ENCODE measurements around the gene CASKIN2.

The CASKIN2 gene

GRCh38 chr17:75468779-75469373, 46.5 kb downstream of the CASKIN2 start:
- no peak overlapping the region for H3K4me2 ChIP-seq (ENCODE audit: low read length)
- no peaks in the 10 kb centered on the region for H4K20me1 ChIP-seq (ENCODE audit: insufficient read depth, low read length)
- no peaks in the 10 kb centered on the region for H3K27me3 ChIP-seq (ENCODE audit: low read depth, low read length)
- H3K9me3 ChIP-seq (ENCODE audit: insufficient read depth, low read length): no peaks in the 10 kb centered on the region
- H3K79me2 ChIP-seq (ENCODE audit: low read length): no peaks in the 10 kb centered on the region
- no peaks in the 10 kb centered on the region for H3K4me1 ChIP-seq (ENCODE audit: low read length)
- no peak overlapping the region for H2AFZ ChIP-seq (ENCODE audit: low read depth, low read length)
- H3K9ac ChIP-seq (ENCODE audit: low read length): no peak overlapping the region
- TF ChIP-seq EZH2phosphoT487 (IDR thresholded peaks at IDR 0.05; ENCODE audit: low read depth) (no peak), CTCF (IDR thresholded peaks at IDR 0.05; ENCODE audit: low read depth, low read length) (no peak)
- no peak overlapping the region for H3K27ac ChIP-seq (ENCODE audit: low read length)
- H3K4me3 ChIP-seq (ENCODE audit: low read length): no peak overlapping the region
- H3K36me3 ChIP-seq (replicated peaks; ENCODE audit: low read depth, low read length): peaks cover 4% of the 10 kb centered on the region

DNA sequence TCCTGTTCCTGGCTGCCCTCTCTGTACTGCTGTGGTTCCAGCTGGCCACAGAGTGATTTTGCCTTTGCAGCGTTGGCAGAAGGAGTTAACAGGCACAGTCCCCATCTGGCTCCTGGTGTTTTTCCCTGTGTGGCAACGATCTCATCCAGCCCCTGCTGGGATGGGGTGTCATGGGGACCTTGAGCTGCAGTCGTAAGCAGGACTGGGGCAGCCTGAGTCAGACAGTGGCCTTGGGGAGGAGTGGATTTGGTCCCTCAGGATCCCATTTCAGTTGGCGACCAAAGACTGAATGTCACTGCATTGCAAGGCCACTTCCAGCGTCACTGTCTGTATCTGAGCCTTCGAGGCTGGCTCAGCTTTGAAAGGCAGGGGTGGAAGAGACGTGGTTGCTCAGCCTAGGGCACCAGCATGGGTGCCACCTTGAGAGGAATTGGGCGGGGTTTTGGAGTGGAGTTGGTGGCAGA, 47.0 kb downstream of the CASKIN2 start:
- H4K20me1 ChIP-seq (ENCODE audit: insufficient read depth, low read length): no peaks in the 10 kb centered on the region; the same call in 1 of the 2 replicates
- H3K27ac ChIP-seq (ENCODE audit: low read length): no peak overlapping the region

DNA sequence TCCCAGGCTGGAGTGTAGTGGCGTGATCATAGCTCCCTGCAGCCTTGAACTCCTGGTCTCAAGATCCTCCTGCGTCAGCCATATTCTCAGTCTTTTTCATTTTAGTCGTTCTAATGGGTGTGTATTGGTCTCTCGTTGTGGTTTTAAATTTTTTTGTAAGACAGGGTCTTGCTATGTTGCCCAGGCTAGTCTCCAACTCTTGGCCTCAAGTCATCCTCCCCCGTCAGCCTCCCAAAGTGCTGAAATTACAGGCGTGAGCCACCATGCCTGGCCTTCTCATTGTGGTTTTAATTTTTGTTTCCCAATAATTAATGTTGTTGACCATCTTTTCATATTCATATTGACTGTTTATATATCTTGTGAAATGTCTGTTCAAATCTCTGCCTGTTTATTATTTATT, 50.3 kb downstream of the CASKIN2 start:
- Histone ChIP-seq H3K4me2 (ENCODE audit: low read length) (no peak overlapping the region), H3K9ac (ENCODE audit: low read length) (no peak overlapping the region), H3K79me2 (ENCODE audit: low read length) (no peaks in the 10 kb centered on the region), H3K9me3 (ENCODE audit: insufficient read depth, low read length) (no peaks in the 10 kb centered on the region), H3K27ac (ENCODE audit: low read length) (no peak overlapping the region), H3K27me3 (ENCODE audit: low read depth, low read length) (no peaks in the 10 kb centered on the region), H4K20me1 (ENCODE audit: insufficient read depth, low read length) (no peaks in the 10 kb centered on the region; the same call in 1 of the 2 replicates), H3K4me3 (ENCODE audit: low read length) (no peak overlapping the region), H3K4me1 (ENCODE audit: low read length) (peaks cover 6% of the 10 kb centered on the region), H2AFZ (ENCODE audit: low read depth, low read length) (no peak overlapping the region), H3K36me3 (replicated peaks; ENCODE audit: low read depth, low read length) (no peaks in the 10 kb centered on the region)
- TF ChIP-seq EZH2phosphoT487 (IDR thresholded peaks at IDR 0.05; ENCODE audit: low read depth): no peak
- no peak for TF ChIP-seq CTCF (IDR thresholded peaks at IDR 0.05; ENCODE audit: low read depth, low read length)

More for the DNA sequence above, 47.0 kb downstream of the CASKIN2 start:
- H3K27me3 ChIP-seq (ENCODE audit: low read depth, low read length): no peaks in the 10 kb centered on the region
- H3K9ac ChIP-seq (ENCODE audit: low read length): no peak overlapping the region
- no peak overlapping the region for H3K4me3 ChIP-seq (ENCODE audit: low read length)
- no peaks in the 10 kb centered on the region for H3K9me3 ChIP-seq (ENCODE audit: insufficient read depth, low read length)
- H3K4me2 ChIP-seq (ENCODE audit: low read length): no peak overlapping the region
- H2AFZ ChIP-seq (ENCODE audit: low read depth, low read length): no peak overlapping the region
- H3K4me1 ChIP-seq (ENCODE audit: low read length): peaks cover 3% of the 10 kb centered on the region
- no peak for TF ChIP-seq EZH2phosphoT487 (IDR thresholded peaks at IDR 0.05; ENCODE audit: low read depth)
- TF ChIP-seq CTCF (IDR thresholded peaks at IDR 0.05; ENCODE audit: low read depth, low read length): no peak
- H3K79me2 ChIP-seq (ENCODE audit: low read length): no peaks in the 10 kb centered on the region
- H3K36me3 ChIP-seq (replicated peaks; ENCODE audit: low read depth, low read length): peaks cover 1% of the 10 kb centered on the region

- H3K4me1 ChIP-seq (ENCODE audit: low read length): peaks cover 6% of the 10 kb centered on the region
- no peak overlapping the region for H2AFZ ChIP-seq (ENCODE audit: low read depth, low read length)
These were observed 51.7 kb downstream of the CASKIN2 start for GRCh38 chr17:75463603-75464002.

More at GRCh38 chr17:75463603-75464002, 51.7 kb downstream of the CASKIN2 start:
- Histone ChIP-seq H3K9ac (ENCODE audit: low read length) (no peak overlapping the region), H3K27ac (ENCODE audit: low read length) (no peak overlapping the region), H3K4me2 (ENCODE audit: low read length) (no peak overlapping the region), H3K4me3 (ENCODE audit: low read length) (no peak overlapping the region), H4K20me1 (ENCODE audit: insufficient read depth, low read length) (no peaks in the 10 kb centered on the region; the same call in 1 of the 2 replicates), H3K36me3 (replicated peaks; ENCODE audit: low read depth, low read length) (no peaks in the 10 kb centered on the region), H3K27me3 (ENCODE audit: low read depth, low read length) (no peaks in the 10 kb centered on the region), H3K79me2 (ENCODE audit: low read length) (no peaks in the 10 kb centered on the region), H3K9me3 (ENCODE audit: insufficient read depth, low read length) (no peaks in the 10 kb centered on the region)
- TF ChIP-seq EZH2phosphoT487 (IDR thresholded peaks at IDR 0.05; ENCODE audit: low read depth) (no peak), CTCF (IDR thresholded peaks at IDR 0.05; ENCODE audit: low read depth, low read length) (no peak)

All from OCI-LY3 (cell line).